HG02610 (cell line): ENCODE data around the gene RCCD1.
"Not testable (repeated sequence)": the region's sequence is repeated elsewhere in the genome, so short reads cannot be mapped to it uniquely, and the experiment has no call there.

Source experiments
- ATAC-seq: cut with Tn5 transposase; IDR thresholded peaks from one replicate; pipeline ENCODE4 v1.9.1; 2021; ENCODE audit warnings: mild to moderate bottlenecking, moderate library complexity; ENCODE audit not compliant: unreplicated experiment

Gene RCCD1

DNA sequence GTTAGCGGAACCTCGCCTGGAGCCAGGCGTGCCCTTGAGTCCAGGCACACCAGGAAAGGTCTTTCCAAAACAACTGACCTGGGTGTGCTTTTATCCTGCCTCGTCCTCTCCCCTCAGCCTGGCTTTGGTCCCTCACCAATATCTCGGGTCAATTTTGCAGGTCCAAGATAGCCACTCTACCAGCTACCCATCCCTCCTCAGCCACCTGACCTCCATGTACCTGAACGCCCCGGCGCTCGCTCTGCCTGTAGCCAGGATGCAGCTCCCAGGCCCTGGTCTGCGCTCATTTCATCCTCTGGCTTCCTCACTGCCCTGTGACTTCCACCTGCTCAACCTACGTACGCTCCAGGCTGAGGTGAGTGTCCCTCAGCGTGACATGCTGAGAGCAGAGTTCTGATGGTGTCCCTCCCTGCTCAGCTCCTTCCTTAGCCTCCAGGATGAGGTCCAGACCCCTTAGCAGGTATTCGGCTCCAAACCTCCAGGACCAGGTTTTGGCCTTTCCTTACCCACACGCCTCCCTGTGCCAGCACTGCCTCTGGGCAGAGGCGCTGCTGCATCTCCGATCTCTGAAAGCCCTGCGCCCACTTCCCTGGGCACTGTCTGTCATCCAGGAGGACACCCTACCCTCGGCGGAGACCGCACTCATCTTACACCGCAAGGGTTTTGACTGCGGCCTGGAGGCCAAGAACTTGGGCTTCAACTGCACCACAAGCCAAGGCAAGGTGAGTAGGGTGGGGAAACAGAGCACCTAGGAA, 36.5 kb upstream of the RCCD1 start:
- no peak for ATAC-seq

GRCh38 chr15:90918835-90919234, 35.8 kb upstream of the RCCD1 start:
- no peak for ATAC-seq

GRCh38 chr15:90921887-90922286, 32.8 kb upstream of the RCCD1 start:
- no peak for ATAC-seq

- peak; percentile 69 for ATAC-seq
Observed at GRCh38 chr15:90922712-90923322, 31.9 kb upstream of the RCCD1 start.

- peak; percentile 84 for ATAC-seq
Observed at GRCh38 chr15:90924375-90924774, 30.3 kb upstream of the RCCD1 start.

GRCh38 chr15:90926766-90927165, 27.9 kb upstream of the RCCD1 start:
- ATAC-seq: not testable (repeated sequence)

DNA sequence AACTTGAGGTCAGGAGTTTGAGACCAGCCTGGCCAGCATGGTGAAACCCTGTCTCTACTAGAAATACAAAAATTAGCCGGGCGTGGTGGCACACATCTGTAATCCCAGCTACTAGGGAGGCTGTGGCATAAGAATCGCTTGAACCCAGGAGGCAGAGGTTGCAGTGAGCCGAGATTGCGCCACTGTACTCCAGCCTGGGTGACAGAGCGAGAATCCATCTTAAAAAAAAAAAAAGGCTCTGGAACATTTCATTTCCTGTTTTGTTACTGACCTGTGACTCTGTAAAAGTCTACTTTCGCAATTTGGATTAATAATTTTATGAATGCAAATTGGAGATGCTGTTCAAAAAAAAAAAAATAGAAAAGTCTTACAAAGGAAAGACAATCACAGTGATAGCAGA, 26.6 kb upstream of the RCCD1 start:
- ATAC-seq: not testable (repeated sequence)

GRCh38 chr15:90929246-90930019, 25.3 kb upstream of the RCCD1 start:
- peak; percentile 1 for ATAC-seq

GRCh38 chr15:90930861-90931574, 23.7 kb upstream of the RCCD1 start:
- ATAC-seq: no peak

DNA sequence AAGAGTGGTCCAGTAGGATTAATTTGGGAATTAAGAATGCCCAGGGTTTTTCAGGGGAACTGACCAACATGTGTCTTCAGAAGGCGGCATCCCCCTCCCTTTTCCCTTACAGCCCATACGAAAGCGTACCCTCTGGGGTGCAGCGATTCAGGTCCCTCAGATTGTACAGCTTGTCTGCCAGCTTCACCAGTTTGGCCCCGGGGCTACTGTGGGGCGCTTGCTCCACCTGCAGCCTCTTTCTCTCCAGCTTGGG, 23.2 kb upstream of the RCCD1 start:
- ATAC-seq: no peak

DNA sequence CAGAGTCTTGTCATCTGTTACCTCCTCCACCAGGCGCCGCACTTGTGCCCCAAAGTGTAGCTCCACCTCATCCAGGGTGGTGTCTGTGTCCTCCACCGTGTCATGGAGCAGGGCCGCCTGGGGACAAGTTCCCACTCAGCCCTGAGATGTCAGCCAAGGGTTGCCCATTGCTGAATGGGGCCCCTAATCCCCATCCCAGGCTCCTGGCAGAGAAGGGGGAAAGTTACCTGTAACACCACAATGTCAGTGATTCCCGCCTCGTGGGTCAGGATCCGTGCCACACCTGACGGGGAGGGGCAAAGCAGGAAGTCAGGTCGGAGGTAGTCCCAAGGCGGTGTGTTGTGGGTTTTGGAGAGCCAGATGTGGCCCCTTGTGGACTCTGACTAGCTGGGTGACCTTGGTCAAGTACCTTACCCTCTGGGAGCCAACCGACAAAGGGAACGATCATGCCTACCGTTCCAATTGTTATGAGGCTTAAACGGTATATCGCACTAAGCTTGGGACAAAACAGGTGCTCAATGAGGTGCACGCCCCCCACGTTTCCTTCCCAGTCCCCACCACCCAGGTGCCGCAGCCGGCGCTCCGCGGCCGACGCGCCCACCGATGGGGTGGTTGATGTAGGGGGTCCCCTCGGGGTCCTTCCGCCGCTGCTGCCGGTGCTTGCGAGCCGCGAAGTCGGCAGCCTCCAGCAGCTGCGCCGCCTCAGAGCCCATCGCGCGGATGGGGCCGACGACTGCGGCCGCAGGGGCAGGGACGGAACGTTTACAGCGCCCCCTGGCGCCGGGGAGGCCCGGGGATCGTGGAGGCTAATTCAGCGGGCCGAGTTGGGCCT, 22.6 kb upstream of the RCCD1 start, which contains the start of gene HDDC3:
HDDC3 (minus strand) TSS at position 722 of the 832 bp plus-strand sequence; CDS start at position 713, 9 bp downstream.
- ATAC-seq: peak; percentile 47

- no peak for ATAC-seq
Observed at GRCh38 chr15:90932660-90932991, 22.1 kb upstream of the RCCD1 start.

DNA sequence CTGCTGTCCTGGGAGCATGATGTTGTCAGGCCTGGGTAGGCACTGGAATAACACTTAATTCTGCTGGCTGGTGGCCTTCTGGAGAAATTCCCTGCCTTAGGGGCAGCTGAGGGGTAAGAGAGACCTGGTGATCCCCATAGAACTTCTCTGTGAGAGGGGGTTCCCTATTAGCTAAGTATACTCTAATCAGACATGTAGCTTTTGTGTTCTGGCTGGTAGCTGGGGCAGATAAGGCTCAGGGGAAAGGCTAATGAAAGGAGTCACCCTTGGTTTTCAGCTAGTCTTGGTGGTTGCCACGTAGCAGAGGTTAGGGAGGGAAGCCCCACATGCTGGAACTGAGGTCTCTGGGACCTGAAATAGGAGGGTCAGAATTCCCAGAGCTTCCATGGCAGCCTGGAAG, 21.4 kb upstream of the RCCD1 start:
- ATAC-seq: no peak

GRCh38 chr15:90934256-90934948, 20.3 kb upstream of the RCCD1 start:
- ATAC-seq: peak; percentile 32

GRCh38 chr15:90934949-90935751, 19.5 kb upstream of the RCCD1 start, which contains the start of gene UNC45A:
UNC45A (plus strand) TSS chr15:90935285; CDS start chr15:90935325, 40 bp downstream.
- ATAC-seq: peak; percentile 71

DNA sequence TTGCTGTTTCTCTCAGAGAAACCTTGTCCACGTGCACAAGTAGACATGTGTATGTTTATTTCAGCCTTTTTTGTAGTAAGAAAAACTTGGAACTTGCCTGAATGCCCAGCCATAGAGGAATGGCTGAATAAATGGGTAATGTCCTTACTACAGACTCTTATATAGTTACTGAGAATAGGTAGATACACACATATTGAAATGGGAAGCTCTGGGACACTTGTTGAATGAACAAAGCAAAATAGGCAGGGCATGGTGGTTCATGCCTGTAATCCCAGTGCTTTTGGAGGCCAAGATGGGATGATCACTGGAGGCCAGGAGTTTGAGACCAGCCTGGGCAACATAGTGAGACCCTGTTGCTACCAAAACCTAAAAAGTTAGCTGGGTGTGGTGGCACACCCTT, 17.9 kb upstream of the RCCD1 start:
- ATAC-seq: no peak

GRCh38 chr15:90938261-90938660, 16.4 kb upstream of the RCCD1 start:
- no peak for ATAC-seq

DNA sequence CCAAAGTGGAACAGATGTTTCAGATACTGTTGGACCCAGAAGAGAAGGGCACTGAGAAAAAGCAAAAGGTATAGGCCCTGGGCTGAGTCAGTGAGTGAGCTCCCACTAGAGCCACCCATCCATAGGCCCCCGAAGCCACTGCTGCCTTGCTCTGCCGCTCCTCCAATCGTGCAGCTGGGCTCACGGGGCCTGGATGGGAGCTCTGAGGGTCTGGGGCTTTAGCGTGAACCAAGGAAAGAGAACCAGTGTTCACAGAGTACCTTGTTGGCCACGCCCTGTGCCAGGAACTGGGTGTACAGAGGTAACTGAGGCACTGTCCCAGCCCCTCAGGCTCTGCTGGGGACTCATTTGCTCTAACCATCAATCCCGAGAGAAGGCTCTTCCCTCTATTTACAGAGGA, 14.9 kb upstream of the RCCD1 start:
- ATAC-seq: no peak

GRCh38 chr15:90941038-90941437, 13.6 kb upstream of the RCCD1 start:
- ATAC-seq: no peak
